ENCODE results near the gene PTPRD.

PTPRD gene

DNA sequence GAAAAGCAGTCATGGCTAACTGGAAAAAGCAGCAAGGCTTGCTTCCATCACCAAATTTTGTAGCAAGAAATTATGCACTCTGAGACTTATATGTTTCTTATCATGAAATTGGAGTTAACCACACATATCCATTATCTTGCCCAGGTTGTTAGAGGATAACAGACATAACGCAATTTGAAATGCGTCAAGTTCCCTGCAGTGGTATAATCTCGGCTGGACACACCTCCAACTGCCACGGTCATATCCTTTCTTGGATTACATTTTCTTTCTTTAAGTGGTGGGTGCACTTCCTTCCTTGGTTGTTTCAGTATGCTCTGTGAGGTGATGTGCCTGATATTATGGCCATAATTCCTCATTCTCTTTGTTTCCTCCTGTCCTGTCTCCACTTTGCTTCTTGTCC lies 2118.2 kb downstream of the PTPRD start:
- H3K27me3 ChIP-seq (ENCODE audit: control insufficient read depth, insufficient read depth, low read length): no peaks in the 10 kb centered on the region
- no peaks in the 10 kb centered on the region for H3K36me3 ChIP-seq (ENCODE audit: control insufficient read depth, insufficient read depth, low read length)
- H3K9me3 ChIP-seq (ENCODE audit: control insufficient read depth, insufficient read depth, low read length): no peaks in the 10 kb centered on the region
- H3K4me1 ChIP-seq (ENCODE audit: control insufficient read depth, insufficient read depth, low read length): peaks cover 4% of the 10 kb centered on the region
- H3K9ac ChIP-seq (ENCODE audit: low read depth, low read length): no peak overlapping the region
- no peak overlapping the region for H3K4me3 ChIP-seq (ENCODE audit: low read depth, low read length)

DNA sequence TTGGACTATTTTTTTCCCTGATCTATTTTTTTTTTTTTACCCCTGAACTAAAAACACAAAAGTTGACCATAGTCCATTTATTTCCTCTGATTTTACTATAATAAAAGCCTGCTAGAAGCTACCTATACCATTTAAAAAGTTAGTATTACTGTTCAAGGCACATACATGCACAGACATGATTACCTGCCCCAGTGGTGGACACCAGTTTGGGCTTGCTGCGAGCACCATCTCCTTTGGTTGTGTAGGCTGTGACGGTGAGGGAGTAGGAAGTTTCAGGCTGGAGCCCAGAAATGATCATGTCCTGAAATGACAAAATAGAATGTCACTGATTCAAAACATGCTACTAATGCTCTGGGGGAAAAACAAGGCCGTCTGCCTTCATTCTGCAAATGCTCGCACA lies 2120.1 kb downstream of the PTPRD start:
- Histone ChIP-seq H3K4me3 (ENCODE audit: low read depth, low read length) (no peak overlapping the region), H3K36me3 (ENCODE audit: control insufficient read depth, insufficient read depth, low read length) (no peaks in the 10 kb centered on the region), H3K27me3 (ENCODE audit: control insufficient read depth, insufficient read depth, low read length) (no peaks in the 10 kb centered on the region), H3K4me1 (ENCODE audit: control insufficient read depth, insufficient read depth, low read length) (peaks cover 4% of the 10 kb centered on the region), H3K9ac (ENCODE audit: low read depth, low read length) (no peak overlapping the region), H3K9me3 (ENCODE audit: control insufficient read depth, insufficient read depth, low read length) (no peaks in the 10 kb centered on the region)

DNA sequence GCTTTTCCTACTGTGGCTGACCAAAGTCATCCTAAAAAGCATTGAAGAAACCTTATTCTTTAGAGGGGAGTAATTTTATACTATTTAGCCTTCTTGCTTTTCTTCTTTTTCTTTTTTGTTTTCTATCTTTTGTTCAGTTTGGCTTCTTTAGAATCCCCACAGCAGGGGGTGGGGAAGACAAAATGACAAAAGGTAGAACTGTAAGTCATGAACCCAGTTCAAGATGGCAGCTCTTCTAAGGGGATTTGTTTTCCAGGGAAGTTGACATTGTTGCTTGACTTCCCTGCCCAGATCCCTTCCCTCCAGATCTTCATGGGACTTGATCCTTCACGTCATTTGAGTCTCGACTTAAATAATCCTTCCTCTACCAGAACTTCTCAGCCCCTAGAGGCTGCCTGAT lies 2120.8 kb downstream of the PTPRD start:
- no peaks in the 10 kb centered on the region for H3K36me3 ChIP-seq (ENCODE audit: control insufficient read depth, insufficient read depth, low read length)
- no peak overlapping the region for H3K9ac ChIP-seq (ENCODE audit: low read depth, low read length)
- no peak overlapping the region for H3K4me3 ChIP-seq (ENCODE audit: low read depth, low read length)
- no peaks in the 10 kb centered on the region for H3K27me3 ChIP-seq (ENCODE audit: control insufficient read depth, insufficient read depth, low read length)
- no peaks in the 10 kb centered on the region for H3K9me3 ChIP-seq (ENCODE audit: control insufficient read depth, insufficient read depth, low read length)
- H3K4me1 ChIP-seq (ENCODE audit: control insufficient read depth, insufficient read depth, low read length): peaks cover 4% of the 10 kb centered on the region

DNA sequence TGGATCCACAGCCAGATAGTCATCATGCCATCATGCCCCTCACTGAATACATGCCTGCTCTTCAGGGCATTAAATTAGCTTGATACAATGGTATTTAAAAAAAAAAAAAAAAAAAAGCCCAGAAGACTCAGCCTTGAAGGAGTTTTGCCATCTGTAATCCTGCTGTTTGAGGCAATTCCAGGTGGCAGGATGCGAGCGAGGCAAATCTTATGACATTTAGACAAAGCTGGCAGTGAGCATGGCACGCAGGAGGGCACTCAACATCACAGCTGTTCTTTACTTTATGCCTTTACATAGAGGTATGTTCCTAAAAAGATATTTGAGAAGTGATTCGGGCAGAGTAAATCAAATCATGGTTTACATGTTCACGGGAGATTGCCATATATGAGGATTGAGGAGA lies 2121.2 kb downstream of the PTPRD start:
- H3K36me3 ChIP-seq (ENCODE audit: control insufficient read depth, insufficient read depth, low read length): no peaks in the 10 kb centered on the region

DNA sequence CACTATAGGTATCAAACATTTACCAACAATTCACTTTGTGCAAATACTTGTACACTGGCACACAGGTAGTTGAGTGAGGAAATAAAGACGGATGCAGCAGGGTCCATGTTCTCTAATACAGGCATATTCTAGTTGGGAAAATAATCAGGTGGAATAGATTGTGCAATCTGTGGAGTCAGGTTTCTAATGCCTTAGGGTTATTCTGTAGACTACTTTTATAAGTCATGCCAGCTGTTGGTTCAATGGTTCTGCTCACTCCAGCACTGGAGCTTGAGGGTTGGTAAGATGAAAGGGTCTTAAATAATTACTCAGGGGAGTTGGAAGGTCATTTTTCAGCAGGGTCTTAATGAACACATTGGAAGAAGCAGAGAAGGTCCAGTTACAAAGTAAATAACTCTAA lies 2123.0 kb downstream of the PTPRD start:
- peaks cover 4% of the 10 kb centered on the region for H3K4me1 ChIP-seq (ENCODE audit: control insufficient read depth, insufficient read depth, low read length)
- H3K27me3 ChIP-seq (ENCODE audit: control insufficient read depth, insufficient read depth, low read length): no peaks in the 10 kb centered on the region
- H3K4me3 ChIP-seq (ENCODE audit: low read depth, low read length): no peak overlapping the region
- no peak overlapping the region for H3K9ac ChIP-seq (ENCODE audit: low read depth, low read length)
- no peaks in the 10 kb centered on the region for H3K36me3 ChIP-seq (ENCODE audit: control insufficient read depth, insufficient read depth, low read length)
- no peaks in the 10 kb centered on the region for H3K9me3 ChIP-seq (ENCODE audit: control insufficient read depth, insufficient read depth, low read length)

More for the DNA sequence above, 2121.2 kb downstream of the PTPRD start:
- no peaks in the 10 kb centered on the region for H3K27me3 ChIP-seq (ENCODE audit: control insufficient read depth, insufficient read depth, low read length)
- no peaks in the 10 kb centered on the region for H3K9me3 ChIP-seq (ENCODE audit: control insufficient read depth, insufficient read depth, low read length)
- no peak overlapping the region for H3K4me3 ChIP-seq (ENCODE audit: low read depth, low read length)
- H3K9ac ChIP-seq (ENCODE audit: low read depth, low read length): no peak overlapping the region
- peaks cover 4% of the 10 kb centered on the region for H3K4me1 ChIP-seq (ENCODE audit: control insufficient read depth, insufficient read depth, low read length)

DNA sequence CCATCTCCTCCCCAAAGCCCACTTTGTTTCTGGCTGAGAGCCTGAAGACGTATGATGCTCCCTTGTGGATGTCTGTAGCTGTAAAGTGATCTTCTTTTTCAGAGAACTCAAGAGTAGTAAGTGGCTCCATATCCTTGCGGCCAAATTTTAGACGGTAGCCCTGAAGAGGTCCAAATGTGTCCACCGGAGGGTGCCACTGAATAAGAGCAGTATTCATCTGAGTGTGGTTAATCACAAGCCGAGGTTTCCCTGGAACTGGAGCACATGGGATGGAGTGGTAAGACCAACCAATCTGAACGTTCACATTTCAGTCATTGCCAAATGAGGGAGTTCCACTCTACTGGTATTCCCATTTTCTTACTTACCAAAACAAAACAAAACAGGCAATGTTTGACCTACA lies 2126.7 kb downstream of the PTPRD start:
- no peaks in the 10 kb centered on the region for H3K27me3 ChIP-seq (ENCODE audit: control insufficient read depth, insufficient read depth, low read length)
- H3K9ac ChIP-seq (ENCODE audit: low read depth, low read length): no peak overlapping the region
- no peaks in the 10 kb centered on the region for H3K9me3 ChIP-seq (ENCODE audit: control insufficient read depth, insufficient read depth, low read length)

DNA sequence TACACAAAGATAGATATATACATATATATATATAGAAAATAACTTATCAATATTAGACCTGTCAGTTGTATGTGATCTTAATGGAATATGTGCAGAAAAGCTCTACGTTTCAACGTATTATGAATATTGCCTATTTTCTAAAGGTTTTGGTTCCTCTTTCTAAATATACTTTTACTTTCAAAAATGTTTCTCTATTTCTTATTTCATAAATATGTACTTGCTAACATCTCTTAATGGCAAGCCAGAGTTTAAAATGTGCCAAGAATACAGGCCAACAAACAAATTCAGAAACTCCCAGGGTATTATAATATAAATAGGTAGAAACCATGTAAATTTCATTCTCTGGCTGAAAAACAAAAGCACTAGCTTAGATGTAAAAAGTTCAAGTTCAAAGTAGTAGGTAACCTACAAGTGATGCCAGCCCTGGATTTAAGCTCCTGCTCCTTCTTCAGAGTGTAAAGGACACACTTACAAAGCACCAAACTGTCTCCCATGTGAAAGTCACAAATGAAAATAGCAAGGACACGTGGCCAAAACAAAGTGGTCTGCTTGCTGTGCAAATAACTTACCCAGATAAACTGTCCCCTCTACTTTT lies 2128.1 kb downstream of the PTPRD start:
- Histone ChIP-seq H3K9ac (ENCODE audit: low read depth, low read length) (no peak overlapping the region), H3K4me1 (ENCODE audit: control insufficient read depth, insufficient read depth, low read length) (no peaks in the 10 kb centered on the region), H3K36me3 (ENCODE audit: control insufficient read depth, insufficient read depth, low read length) (no peaks in the 10 kb centered on the region), H3K27me3 (ENCODE audit: control insufficient read depth, insufficient read depth, low read length) (no peaks in the 10 kb centered on the region), H3K4me3 (ENCODE audit: low read depth, low read length) (no peak overlapping the region), H3K9me3 (ENCODE audit: control insufficient read depth, insufficient read depth, low read length) (no peaks in the 10 kb centered on the region)

More for the DNA sequence above, 2126.7 kb downstream of the PTPRD start:
- H3K4me1 ChIP-seq (ENCODE audit: control insufficient read depth, insufficient read depth, low read length): no peaks in the 10 kb centered on the region
- H3K36me3 ChIP-seq (ENCODE audit: control insufficient read depth, insufficient read depth, low read length): no peaks in the 10 kb centered on the region
- H3K4me3 ChIP-seq (ENCODE audit: low read depth, low read length): no peak overlapping the region

DNA sequence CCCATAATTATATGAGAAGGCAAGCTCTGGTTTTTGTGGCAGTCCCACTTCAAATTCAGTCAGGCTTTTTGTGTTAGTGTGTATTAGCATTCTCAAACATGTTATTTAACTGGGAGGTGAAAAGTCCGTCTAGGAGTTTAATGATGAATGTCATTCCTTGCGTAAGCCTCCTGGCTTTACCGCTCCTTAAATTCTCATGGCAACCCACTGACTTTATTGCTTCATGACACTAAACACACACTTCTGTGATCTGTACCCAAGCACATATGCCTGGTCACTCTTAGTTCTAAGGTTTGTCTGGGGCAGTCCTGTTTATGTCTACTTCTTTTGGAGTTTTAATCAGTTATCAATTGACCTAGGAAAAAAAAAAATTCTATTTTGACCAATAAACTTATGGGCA lies 2135.4 kb downstream of the PTPRD start:
- H3K9ac ChIP-seq (ENCODE audit: low read depth, low read length): no peak overlapping the region
- H3K36me3 ChIP-seq (ENCODE audit: control insufficient read depth, insufficient read depth, low read length): peaks cover 3% of the 10 kb centered on the region
- peaks cover 3% of the 10 kb centered on the region for H3K4me1 ChIP-seq (ENCODE audit: control insufficient read depth, insufficient read depth, low read length)
- no peaks in the 10 kb centered on the region for H3K27me3 ChIP-seq (ENCODE audit: control insufficient read depth, insufficient read depth, low read length)
- H3K9me3 ChIP-seq (ENCODE audit: control insufficient read depth, insufficient read depth, low read length): no peaks in the 10 kb centered on the region
- H3K4me3 ChIP-seq (ENCODE audit: low read depth, low read length): no peak overlapping the region

DNA sequence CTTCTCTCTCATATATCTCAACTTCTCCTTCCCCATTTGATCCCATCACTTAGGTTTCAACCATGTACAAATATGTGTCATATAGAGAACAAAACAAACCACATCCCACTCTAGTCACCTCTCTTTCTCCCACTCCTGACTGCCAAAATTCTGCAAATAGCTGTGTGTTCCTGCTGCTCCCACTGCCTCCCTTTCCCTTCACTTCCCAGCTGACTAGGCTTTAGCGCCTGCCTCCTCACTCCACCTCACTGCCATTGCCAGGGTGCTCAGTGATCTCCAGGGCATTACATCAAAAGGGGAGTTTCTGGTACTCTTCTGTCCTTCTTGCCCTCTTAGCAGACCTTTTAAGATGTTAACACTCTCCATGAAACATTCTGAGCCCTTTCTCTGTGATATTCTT lies 2137.9 kb downstream of the PTPRD start:
- H3K4me3 ChIP-seq (ENCODE audit: low read depth, low read length): no peak overlapping the region
- H3K9ac ChIP-seq (ENCODE audit: low read depth, low read length): no peak overlapping the region
- H3K27me3 ChIP-seq (ENCODE audit: control insufficient read depth, insufficient read depth, low read length): no peaks in the 10 kb centered on the region
- no peaks in the 10 kb centered on the region for H3K9me3 ChIP-seq (ENCODE audit: control insufficient read depth, insufficient read depth, low read length)
- H3K36me3 ChIP-seq (ENCODE audit: control insufficient read depth, insufficient read depth, low read length): peaks cover 3% of the 10 kb centered on the region
- H3K4me1 ChIP-seq (ENCODE audit: control insufficient read depth, insufficient read depth, low read length): peaks cover 3% of the 10 kb centered on the region

DNA sequence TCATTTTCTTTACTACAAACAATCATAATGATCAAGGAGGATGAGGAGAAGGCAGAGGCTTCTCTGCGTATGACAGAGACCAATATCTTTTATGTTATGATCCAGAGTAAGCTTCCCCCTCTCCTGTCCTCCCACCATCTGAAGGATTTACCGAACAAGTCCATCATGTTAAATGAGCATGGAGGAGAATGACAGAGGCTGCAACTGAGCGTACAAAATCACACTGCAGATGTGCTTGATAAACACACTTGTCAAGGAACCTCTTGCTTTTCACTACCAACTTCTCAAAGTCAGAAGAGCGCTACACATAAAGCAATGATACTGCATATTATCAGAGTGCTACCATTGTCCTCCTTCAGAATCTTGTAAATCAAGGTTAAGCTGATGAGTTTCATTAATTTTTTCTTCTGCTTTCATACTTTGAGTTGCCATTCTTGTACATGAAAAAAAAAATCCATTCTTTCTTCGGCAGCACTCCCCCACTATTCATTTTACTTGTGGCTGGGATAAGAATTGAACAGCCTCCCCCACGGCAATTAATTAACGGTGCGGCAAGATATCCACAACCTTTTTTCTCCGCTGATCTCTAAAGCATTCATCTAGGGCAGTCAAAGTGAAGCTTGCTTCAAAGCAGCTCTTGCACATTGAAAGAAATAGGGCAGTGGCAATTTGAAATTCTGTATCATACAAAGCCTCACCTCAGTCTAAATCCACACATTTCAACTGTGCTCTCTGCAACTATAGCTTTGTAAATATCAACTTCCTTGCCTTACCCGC lies 2139.4 kb downstream of the PTPRD start:
- H3K4me1 ChIP-seq (ENCODE audit: control insufficient read depth, insufficient read depth, low read length): no peaks in the 10 kb centered on the region
- H3K27me3 ChIP-seq (ENCODE audit: control insufficient read depth, insufficient read depth, low read length): no peaks in the 10 kb centered on the region
- no peaks in the 10 kb centered on the region for H3K9me3 ChIP-seq (ENCODE audit: control insufficient read depth, insufficient read depth, low read length)
- H3K36me3 ChIP-seq (ENCODE audit: control insufficient read depth, insufficient read depth, low read length): peaks cover 3% of the 10 kb centered on the region
- no peak overlapping the region for H3K4me3 ChIP-seq (ENCODE audit: low read depth, low read length)
- H3K9ac ChIP-seq (ENCODE audit: low read depth, low read length): no peak overlapping the region

DNA sequence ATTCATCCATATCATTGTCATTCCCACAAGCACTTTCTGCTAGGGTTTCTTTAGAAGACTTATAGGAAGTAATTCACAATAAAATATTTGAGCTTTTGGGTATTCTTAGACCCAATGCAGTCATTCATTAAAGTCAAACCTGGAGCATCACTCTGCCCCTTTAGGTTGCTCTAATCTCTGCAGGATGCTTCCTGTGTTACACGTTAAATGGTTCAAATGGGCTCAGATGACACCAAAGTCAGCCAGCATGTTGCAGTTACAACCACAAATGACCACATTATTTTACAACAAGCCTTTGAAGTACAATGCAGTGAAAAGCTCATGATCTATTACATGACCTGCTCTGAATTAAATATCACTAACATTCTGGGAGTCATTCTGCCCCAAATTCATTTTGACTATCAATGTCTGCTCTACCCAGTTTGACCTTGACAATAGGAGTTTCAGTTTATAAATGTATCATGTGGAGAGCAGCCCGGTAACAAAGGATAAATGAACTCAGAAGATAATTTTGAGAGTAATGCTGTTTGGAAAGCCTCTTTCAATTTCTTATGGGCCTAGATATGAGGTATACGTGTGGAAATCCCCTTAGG lies 2144.7 kb downstream of the PTPRD start:
- H3K9ac ChIP-seq (ENCODE audit: low read depth, low read length): no peak overlapping the region
- no peak overlapping the region for H3K4me3 ChIP-seq (ENCODE audit: low read depth, low read length)
- no peaks in the 10 kb centered on the region for H3K27me3 ChIP-seq (ENCODE audit: control insufficient read depth, insufficient read depth, low read length)
- H3K36me3 ChIP-seq (ENCODE audit: control insufficient read depth, insufficient read depth, low read length): no peaks in the 10 kb centered on the region
- H3K4me1 ChIP-seq (ENCODE audit: control insufficient read depth, insufficient read depth, low read length): no peaks in the 10 kb centered on the region
- H3K9me3 ChIP-seq (ENCODE audit: control insufficient read depth, insufficient read depth, low read length): no peaks in the 10 kb centered on the region

DNA sequence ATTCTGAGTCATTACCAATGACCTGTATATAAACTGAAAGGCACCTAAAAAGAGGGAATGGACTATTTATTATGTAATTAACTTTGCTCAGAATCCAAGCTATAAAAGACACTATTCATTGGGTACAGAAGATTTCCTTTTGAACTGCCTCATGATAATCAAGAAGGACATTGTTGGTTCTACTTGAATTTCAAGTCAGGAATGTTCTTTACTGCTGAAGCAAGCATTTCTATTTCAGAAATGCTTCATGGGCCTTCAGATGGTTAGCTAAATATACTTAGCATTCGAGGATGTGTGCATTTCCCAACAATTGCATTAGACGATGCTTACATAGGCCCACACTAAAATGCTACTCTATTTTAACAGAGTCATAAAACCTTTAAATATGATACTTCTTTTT lies 2155.0 kb downstream of the PTPRD start:
- Histone ChIP-seq H3K4me1 (ENCODE audit: control insufficient read depth, insufficient read depth, low read length) (no peaks in the 10 kb centered on the region), H3K36me3 (ENCODE audit: control insufficient read depth, insufficient read depth, low read length) (no peaks in the 10 kb centered on the region), H3K9me3 (ENCODE audit: control insufficient read depth, insufficient read depth, low read length) (no peaks in the 10 kb centered on the region), H3K27me3 (ENCODE audit: control insufficient read depth, insufficient read depth, low read length) (no peaks in the 10 kb centered on the region), H3K4me3 (ENCODE audit: low read depth, low read length) (no peak overlapping the region), H3K9ac (ENCODE audit: low read depth, low read length) (no peak overlapping the region)
